H9 (cell line): ENCODE measurements around the gene MATN1. TPM values are rescaled to one million over a fixed set of nuclear protein-coding genes. Genes with fewer than 3 reads are reported as not detected.

Source experiments
- DNase-seq: peaks from one replicate; pipeline ENCODE4 v3.0.0-alpha.2; 2017
- H2AFZ ChIP-seq: one replicate; pipeline ENCODE4 v1.6.1; 2013; ENCODE audit warnings: mild to moderate bottlenecking, low read length, control low read depth, moderate library complexity
- H2AK5ac ChIP-seq: 2 replicates; pipeline ENCODE4 v1.6.1; 2013; ENCODE audit warnings: low read length, control low read depth, mixed read lengths; ENCODE audit not compliant: insufficient read length
- H2BK120ac ChIP-seq: one replicate; pipeline ENCODE4 v1.6.1; 2013; ENCODE audit warnings: low read depth, mild to moderate bottlenecking, low read length, control low read depth, inconsistent platforms; ENCODE audit not compliant: poor library complexity, severe bottlenecking
- H2BK12ac ChIP-seq: 2 replicates; pipeline ENCODE4 v1.6.1; 2013; ENCODE audit warnings: low read length, control low read depth, mixed read lengths, low read depth; ENCODE audit not compliant: insufficient read length
- H2BK15ac ChIP-seq: 2 replicates; pipeline ENCODE4 v1.6.1; 2013; ENCODE audit warnings: low read depth, low read length, control low read depth
- H2BK20ac ChIP-seq: one replicate; pipeline ENCODE4 v1.6.1; 2013; ENCODE audit warnings: low read depth, mild to moderate bottlenecking, low read length, control low read depth, inconsistent platforms; ENCODE audit not compliant: poor library complexity, severe bottlenecking
- H2BK5ac ChIP-seq: 2 replicates; pipeline ENCODE4 v1.6.1; 2013; ENCODE audit warnings: low read length, control low read depth, mixed read lengths; ENCODE audit not compliant: insufficient read length
- H3K14ac ChIP-seq: 2 replicates; pipeline ENCODE4 v1.6.1; 2013; ENCODE audit warnings: low read length, control low read depth; ENCODE audit not compliant: insufficient read depth
- H3K18ac ChIP-seq: 2 replicates; pipeline ENCODE4 v1.6.1; 2013; ENCODE audit warnings: low read depth, mild to moderate bottlenecking, mixed read lengths, low read length, control low read depth; ENCODE audit not compliant: insufficient read length
- H3K23ac ChIP-seq: 2 replicates; pipeline ENCODE4 v1.6.1; 2013; ENCODE audit warnings: low read length, control low read depth, mixed read lengths, low read depth; ENCODE audit not compliant: insufficient read length
- H3K23me2 ChIP-seq: 2 replicates; pipeline ENCODE4 v1.6.1; 2013; ENCODE audit warnings: low read depth, mild to moderate bottlenecking, mixed read lengths, low read length, control low read depth; ENCODE audit not compliant: insufficient read length, poor library complexity, severe bottlenecking
- H3K27ac ChIP-seq: 2 replicates; pipeline ENCODE4 v1.5.1; 2013; ENCODE audit warnings: low read length, control low read depth, mixed read lengths, low read depth; ENCODE audit not compliant: insufficient read length
- H3K27me3 ChIP-seq: 2 replicates; pipeline ENCODE4 v1.6.1; 2013; ENCODE audit warnings: low read length, control low read depth, inconsistent platforms; ENCODE audit not compliant: insufficient read depth
- H3K4ac ChIP-seq: 2 replicates; pipeline ENCODE4 v1.6.1; 2013; ENCODE audit warnings: low read depth, mild to moderate bottlenecking, control low read depth, inconsistent platforms, low read length, moderate library complexity
- H3K4me1 ChIP-seq: 2 replicates; pipeline ENCODE4 v1.6.1; 2013; ENCODE audit warnings: low read length, control low read depth, inconsistent platforms; ENCODE audit not compliant: insufficient read depth
- H3K4me2 ChIP-seq: 2 replicates; pipeline ENCODE4 v1.6.1; 2013; ENCODE audit warnings: low read length, control low read depth, mixed read lengths; ENCODE audit not compliant: insufficient read length, insufficient read depth
- H3K56ac ChIP-seq: 2 replicates; pipeline ENCODE4 v1.6.1; 2013; ENCODE audit warnings: low read depth, mild to moderate bottlenecking, mixed read lengths, low read length, control low read depth; ENCODE audit not compliant: insufficient read length
- H3K79me1 ChIP-seq: 2 replicates; pipeline ENCODE4 v1.6.1; 2013; ENCODE audit warnings: low read depth, mild to moderate bottlenecking, moderate library complexity, low read length, control low read depth, inconsistent platforms; ENCODE audit not compliant: insufficient read depth, poor library complexity, severe bottlenecking
- H3K79me2 ChIP-seq: 2 replicates; pipeline ENCODE4 v1.6.1; 2013; ENCODE audit warnings: low read length, control low read depth, inconsistent platforms; ENCODE audit not compliant: insufficient read depth
- H3K9ac ChIP-seq: 2 replicates; pipeline ENCODE4 v1.6.1; 2013; ENCODE audit warnings: low read length, control low read depth, mixed read lengths; ENCODE audit not compliant: insufficient read length; ENCODE audit errors: extremely low read depth
- H3K9me3 ChIP-seq: one replicate; pipeline ENCODE4 v1.6.1; 2013; ENCODE audit warnings: low read depth, low read length, inconsistent platforms; ENCODE audit not compliant: control insufficient read depth
- H3T11ph ChIP-seq: one replicate; pipeline ENCODE4 v1.6.1; 2013; ENCODE audit warnings: mild to moderate bottlenecking, low read length, control low read depth, inconsistent platforms
- H4K20me1 ChIP-seq: one replicate; pipeline ENCODE4 v1.6.1; 2013; ENCODE audit not compliant: control insufficient read depth, insufficient read length, insufficient read depth
- H4K5ac ChIP-seq: 2 replicates; pipeline ENCODE4 v1.6.1; 2013; ENCODE audit warnings: low read depth, mild to moderate bottlenecking, mixed read lengths, low read length, control low read depth; ENCODE audit not compliant: insufficient read length
- H4K8ac ChIP-seq: replicated peaks from 2 replicates; pipeline ENCODE4 v1.6.1; 2013; ENCODE audit warnings: low read length, control low read depth, mixed read lengths, low read depth; ENCODE audit not compliant: insufficient read length
- H4K91ac ChIP-seq: 2 replicates; pipeline ENCODE4 v1.6.1; 2013; ENCODE audit warnings: low read depth, mild to moderate bottlenecking, moderate library complexity, mixed read lengths, low read length, control low read depth; ENCODE audit not compliant: insufficient read length
- H3K27ac Mint-ChIP-seq, 3 experiments: 2 replicates in 2 of 3; 3 replicates in 1 of 3; pipeline ENCODE4 v1.8.0; 2020 to 2021; ENCODE audit warnings: mixed read lengths in 3 of 3, mild to moderate bottlenecking in 1 of 3, moderate library complexity in 1 of 3
- H3K27me3 Mint-ChIP-seq: 2 replicates; pipeline ENCODE4 v1.8.0; 2021; ENCODE audit warnings: low read depth, mild to moderate bottlenecking, moderate library complexity, mixed read lengths
- H3K36me3 Mint-ChIP-seq, 3 experiments: 2 replicates in 2 of 3; 3 replicates in 1 of 3; pipeline ENCODE4 v1.8.0; 2020 to 2021; ENCODE audit warnings: low read depth in 3 of 3, mixed read lengths in 3 of 3; ENCODE audit not compliant: insufficient read depth in 1 of 3
- H3K4me1 Mint-ChIP-seq, 2 experiments: 2 replicates each; pipeline ENCODE4 v1.8.0; 2020; ENCODE audit warnings: mixed read lengths in 2 of 2
- H3K4me3 Mint-ChIP-seq, 2 experiments: 2 replicates in 1 of 2; 3 replicates in 1 of 2; pipeline ENCODE4 v1.8.0; 2020 to 2021; ENCODE audit warnings: mild to moderate bottlenecking in 2 of 2, mixed read lengths in 2 of 2, moderate library complexity in 1 of 2
- H3K9me3 Mint-ChIP-seq, 2 experiments: 2 replicates in 1 of 2; 3 replicates in 1 of 2; pipeline ENCODE4 v1.8.0; 2020; ENCODE audit warnings: mild to moderate bottlenecking in 2 of 2, mixed read lengths in 2 of 2, moderate library complexity in 1 of 2
- CTCF ChIP-seq: fragments of 200-600 bp; sonication (generic); conservative IDR thresholded peaks from 3 replicates; pipeline ENCODE4 v1.8.0; 2021; ENCODE audit warnings: antibody characterized with exemption, mild to moderate bottlenecking
- WGBS: extraction: QIAGEN DNeasy Blood & Tissue Kit; methylation state at CpG from one replicate; pipeline ENCODE4 v1.1.7; 2013; ENCODE audit warnings: missing lambda C conversion rate, low lambda C conversion rate, mixed read lengths; ENCODE audit not compliant: insufficient read length; ENCODE audit errors: extremely low coverage; 5-methylcytosine and 5-hydroxymethylcytosine counted together
- total RNA-seq: library from RNA; stranded (reverse); gene quantifications from 2 replicates; pipeline ENCODE4 v1.2.1, GENCODE V29; 2021

MATN1 gene
- total RNA-seq, 1 experiment from 2014 or later: not detected

GRCh38 chr1:30714536-30715090 lies 8.8 kb downstream of the MATN1 start:
- H2BK5ac ChIP-seq: no peak overlapping the region
- WGBS: no CpG with 5 or more reads among the region's 8 CpGs
- peaks cover 9% of the 10 kb centered on the region for H3K23me2 ChIP-seq
- H3K27ac ChIP-seq: no peak overlapping the region
- Mint-ChIP-seq H3K27me3 (peaks cover 14% of the 10 kb centered on the region), H3K4me1 (peaks cover 0 to 4% of the 10 kb centered on the region in 2 experiments; a peak in 1 of 4 replicates), H3K27ac (no peak overlapping the region), H3K4me3 (no peak overlapping the region), H3K9me3 (peaks cover 23 to 25% of the 10 kb centered on the region in 2 experiments), H3K36me3 (peaks cover 4 to 14% (median 9%) of the 10 kb centered on the region in 3 experiments; a peak in 5 of 7 replicates)
- TF ChIP-seq CTCF: no peak
- H3K4ac ChIP-seq: no peak overlapping the region
- DNase-seq: no peak
- no peak overlapping the region for H3K14ac ChIP-seq
- no peaks in the 10 kb centered on the region for H3K4me1 ChIP-seq
- H4K20me1 ChIP-seq: no peaks in the 10 kb centered on the region
- H3T11ph ChIP-seq: no peak overlapping the region
- H4K91ac ChIP-seq: no peak overlapping the region
- no peaks in the 10 kb centered on the region for H3K27me3 ChIP-seq
- no peak overlapping the region for H4K5ac ChIP-seq
- no peak overlapping the region for H4K8ac ChIP-seq
- H2AK5ac ChIP-seq: no peak overlapping the region
- H3K9ac ChIP-seq: no peak overlapping the region
- H3K79me2 ChIP-seq: no peaks in the 10 kb centered on the region
- H3K18ac ChIP-seq: no peak overlapping the region
- H3K23ac ChIP-seq: no peak overlapping the region
- no peaks in the 10 kb centered on the region for H3K9me3 ChIP-seq
- no peak overlapping the region for H2BK20ac ChIP-seq
- H3K4me2 ChIP-seq: no peak overlapping the region
- no peak overlapping the region for H2AFZ ChIP-seq
- H3K79me1 ChIP-seq: no peaks in the 10 kb centered on the region
- no peak overlapping the region for H3K56ac ChIP-seq
- no peak overlapping the region for H2BK120ac ChIP-seq
- no peak overlapping the region for H2BK15ac ChIP-seq
- no peak overlapping the region for H2BK12ac ChIP-seq
